Midbrain (tissue), 1 donor: ENCODE data around the gene HMGXB3.
A peak's percentile ranks its signal among the peaks of the same experiment; 100 is the strongest.

Experiments used
- DNase-seq: peaks from one replicate; lab custom pipeline; 2025; lab: John Stamatoyannopoulos, UW

HMGXB3 gene, protein sequence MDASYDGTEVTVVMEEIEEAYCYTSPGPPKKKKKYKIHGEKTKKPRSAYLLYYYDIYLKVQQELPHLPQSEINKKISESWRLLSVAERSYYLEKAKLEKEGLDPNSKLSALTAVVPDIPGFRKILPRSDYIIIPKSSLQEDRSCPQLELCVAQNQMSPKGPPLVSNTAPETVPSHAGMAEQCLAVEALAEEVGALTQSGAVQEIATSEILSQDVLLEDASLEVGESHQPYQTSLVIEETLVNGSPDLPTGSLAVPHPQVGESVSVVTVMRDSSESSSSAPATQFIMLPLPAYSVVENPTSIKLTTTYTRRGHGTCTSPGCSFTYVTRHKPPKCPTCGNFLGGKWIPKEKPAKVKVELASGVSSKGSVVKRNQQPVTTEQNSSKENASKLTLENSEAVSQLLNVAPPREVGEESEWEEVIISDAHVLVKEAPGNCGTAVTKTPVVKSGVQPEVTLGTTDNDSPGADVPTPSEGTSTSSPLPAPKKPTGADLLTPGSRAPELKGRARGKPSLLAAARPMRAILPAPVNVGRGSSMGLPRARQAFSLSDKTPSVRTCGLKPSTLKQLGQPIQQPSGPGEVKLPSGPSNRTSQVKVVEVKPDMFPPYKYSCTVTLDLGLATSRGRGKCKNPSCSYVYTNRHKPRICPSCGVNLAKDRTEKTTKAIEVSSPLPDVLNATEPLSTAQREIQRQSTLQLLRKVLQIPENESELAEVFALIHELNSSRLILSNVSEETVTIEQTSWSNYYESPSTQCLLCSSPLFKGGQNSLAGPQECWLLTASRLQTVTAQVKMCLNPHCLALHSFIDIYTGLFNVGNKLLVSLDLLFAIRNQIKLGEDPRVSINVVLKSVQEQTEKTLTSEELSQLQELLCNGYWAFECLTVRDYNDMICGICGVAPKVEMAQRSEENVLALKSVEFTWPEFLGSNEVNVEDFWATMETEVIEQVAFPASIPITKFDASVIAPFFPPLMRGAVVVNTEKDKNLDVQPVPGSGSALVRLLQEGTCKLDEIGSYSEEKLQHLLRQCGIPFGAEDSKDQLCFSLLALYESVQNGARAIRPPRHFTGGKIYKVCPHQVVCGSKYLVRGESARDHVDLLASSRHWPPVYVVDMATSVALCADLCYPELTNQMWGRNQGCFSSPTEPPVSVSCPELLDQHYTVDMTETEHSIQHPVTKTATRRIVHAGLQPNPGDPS (N-terminal part only)

DNA sequence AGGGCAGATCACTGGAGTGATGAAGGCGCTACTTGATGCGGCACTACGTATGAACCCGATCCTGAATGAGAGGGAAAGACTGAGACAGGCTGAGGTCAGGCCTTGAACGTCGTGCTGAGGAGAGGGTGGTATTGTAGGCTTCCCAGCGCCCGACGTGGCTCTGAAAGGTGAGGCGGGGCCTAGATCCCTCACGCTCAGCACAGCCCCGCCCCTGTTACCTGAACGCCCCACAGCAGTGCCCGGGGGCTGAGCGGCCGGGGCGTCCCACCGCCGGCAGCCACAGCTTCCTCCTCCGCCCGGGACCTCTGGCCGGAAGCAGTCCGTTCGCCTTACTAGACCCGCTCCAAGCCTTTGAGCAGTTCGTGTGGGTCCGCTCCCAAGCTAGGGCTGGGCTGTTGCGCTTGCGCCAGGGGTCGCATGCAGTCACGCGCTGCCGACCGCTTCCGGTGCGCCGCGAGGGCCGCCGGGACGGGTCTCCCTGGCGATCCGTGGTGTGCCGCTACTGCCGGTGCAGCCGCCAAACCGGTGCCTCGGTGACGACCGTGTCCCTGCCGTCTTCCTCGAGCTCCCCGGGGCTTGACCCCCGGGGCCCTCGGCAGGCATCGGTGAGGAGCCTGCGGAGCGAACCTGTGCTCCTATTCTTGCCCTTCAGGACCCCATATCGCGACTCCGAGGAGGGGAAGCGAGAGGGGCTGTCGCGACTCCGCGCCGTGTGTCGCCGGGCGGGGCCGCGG, at the start of gene HMGXB3, which contains the start of gene TIGD6:
Gene HMGXB3 (plus strand): TSS at position 484 of the 734 bp plus-strand sequence. CDS start 4,114 bp downstream, outside the sequence.
Gene TIGD6 (minus strand): TSS at position 399 of the 734 bp plus-strand sequence. CDS start 4,306 bp downstream, outside the sequence.
- peak; percentile 93 for DNase-seq

GRCh38 chr5:149951138-149951749, 49.3 kb upstream of the HMGXB3 start:
- no peak for DNase-seq

DNA sequence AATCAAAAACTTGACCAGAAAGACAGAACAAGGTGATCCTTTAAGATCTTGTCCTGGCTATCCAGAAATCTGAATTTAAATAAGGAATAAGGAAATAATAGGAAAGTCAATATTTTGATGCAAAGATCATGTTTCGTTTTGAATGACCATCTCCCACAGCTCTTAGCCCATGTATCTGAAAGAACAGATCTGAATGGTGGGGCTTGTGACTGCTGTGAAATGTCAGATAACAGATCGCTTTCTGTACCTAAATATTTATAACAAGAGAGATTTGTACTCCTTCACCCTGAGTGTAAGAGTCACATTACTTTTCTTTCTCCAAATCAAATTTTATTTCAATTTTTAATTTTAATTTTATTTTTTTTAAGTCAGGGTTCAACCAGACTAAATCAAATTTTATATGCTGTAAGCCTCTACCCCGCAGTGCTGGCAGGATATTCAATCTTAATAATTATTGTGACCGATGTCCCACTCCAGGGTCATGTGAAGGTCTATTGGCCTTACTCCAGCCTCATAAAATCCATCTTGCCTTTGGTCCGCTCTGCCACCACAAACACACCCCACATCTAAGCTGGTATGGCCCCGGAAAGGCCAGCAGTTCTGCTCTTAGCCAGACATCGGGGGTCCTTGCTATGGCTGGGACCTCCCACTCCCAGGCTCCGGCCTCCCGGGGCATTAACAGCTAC, 47.0 kb upstream of the HMGXB3 start:
- no peak for DNase-seq

DNA sequence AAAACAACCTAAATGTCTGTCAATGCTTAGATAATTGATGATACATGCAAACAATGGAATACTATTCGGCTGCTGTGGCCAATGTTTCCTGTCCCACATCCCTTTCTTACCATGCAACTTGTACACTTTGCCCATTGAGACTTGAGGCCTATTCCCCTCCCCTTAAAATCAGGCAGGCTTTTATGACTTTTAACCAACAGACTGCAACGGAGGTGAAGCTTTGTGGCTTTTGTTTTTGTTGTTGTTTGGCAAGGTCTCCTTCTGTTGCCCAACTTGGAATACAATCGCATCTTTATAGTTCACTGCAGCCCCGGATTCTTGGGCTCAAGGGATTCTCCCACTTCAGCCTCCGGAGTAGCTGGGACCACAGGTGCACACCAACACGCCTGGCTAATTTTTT, 45.7 kb upstream of the HMGXB3 start:
- no peak for DNase-seq

DNA sequence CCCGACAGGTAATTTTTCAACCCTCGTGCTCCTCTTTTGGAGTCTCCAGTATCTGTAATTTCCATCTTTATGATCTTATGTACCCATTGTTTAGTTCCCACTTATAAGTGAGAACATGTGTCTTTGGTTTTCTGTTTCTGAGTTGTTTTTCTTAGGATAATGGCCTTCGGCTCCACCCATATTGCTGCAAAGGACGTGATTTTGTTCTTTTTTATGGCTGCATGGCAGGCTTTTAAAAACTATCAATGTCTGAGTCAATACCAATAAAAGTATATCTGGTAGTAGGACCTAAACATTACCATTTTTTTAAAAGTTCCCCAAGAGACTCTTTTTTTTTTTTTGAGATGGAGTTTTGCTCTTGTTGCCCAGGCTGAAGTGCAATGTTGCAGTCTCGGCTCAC, 43.9 kb upstream of the HMGXB3 start:
- DNase-seq: no peak

- no peak for DNase-seq
Observed at GRCh38 chr5:149957855-149958254, 42.7 kb upstream of the HMGXB3 start.

DNA sequence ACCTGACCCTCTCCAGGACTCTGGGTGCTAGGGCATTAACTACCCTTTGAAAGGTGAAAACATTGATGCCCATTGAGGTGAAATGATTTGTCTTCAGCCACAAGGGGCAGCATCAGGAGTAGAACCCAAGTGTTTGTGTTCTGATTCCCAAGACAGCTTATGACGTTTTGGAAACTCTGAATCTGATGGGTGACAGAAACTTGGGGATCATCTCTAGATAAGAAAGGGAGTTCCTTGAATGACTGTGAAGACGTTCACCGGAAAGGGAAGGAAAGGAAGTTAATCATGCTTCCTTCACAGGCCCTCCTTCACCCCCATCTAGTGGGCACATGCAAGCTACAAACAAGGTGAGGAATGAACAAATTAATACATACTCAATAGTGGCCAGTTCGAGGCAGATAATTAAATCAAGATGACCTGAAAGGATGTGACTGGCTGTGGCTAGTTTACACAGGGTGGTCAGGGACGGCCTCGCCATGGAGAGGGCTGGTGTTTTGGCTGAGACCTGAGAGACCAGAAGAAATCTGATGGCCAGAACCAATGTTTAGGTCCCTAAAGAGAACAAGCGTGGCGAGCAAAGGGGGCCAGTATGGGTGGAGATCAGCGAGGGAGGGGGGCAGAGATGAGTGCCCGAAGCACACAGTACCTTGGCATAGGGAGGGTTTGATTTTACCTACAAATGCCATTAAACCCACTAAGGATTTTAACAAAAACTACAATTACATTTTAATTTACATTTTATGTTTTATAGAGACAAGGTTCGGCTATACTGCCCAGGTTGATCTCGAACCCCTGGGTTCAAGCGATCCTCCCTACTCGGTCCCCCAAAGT, 40.9 kb upstream of the HMGXB3 start:
- DNase-seq: peak; percentile 20

GRCh38 chr5:149960272-149961185, 40.0 kb upstream of the HMGXB3 start, which contains the start of gene SLC26A2:
TSS of gene SLC26A2 (plus strand) at chr5:149960758. CDS start at chr5:149977653, 16,895 bp downstream.
- peak; percentile 98 for DNase-seq

- peak; percentile 47 for DNase-seq
Observed at GRCh38 chr5:149961186-149961685, 39.3 kb upstream of the HMGXB3 start.

DNA sequence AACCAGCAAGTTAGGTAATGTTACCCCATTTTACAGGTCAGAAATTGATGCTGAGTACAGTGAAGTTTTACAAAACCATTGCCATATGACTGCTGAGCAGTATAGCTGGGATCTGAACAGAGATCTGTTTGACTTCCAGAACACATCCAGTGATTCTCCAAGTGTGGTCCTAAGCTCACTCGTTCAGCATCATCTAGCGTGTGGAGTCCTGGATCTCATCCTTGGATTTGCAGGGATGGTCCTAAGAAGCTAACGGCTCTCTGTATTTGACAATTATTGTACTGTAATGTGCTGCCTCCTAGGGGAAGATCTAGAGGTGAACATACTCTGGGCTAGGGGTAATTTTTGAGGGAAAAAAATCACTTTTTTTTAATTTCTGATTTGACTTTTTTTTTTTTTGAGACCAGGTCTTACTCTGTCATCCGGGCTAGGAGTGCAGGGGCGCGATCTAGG, 38.6 kb upstream of the HMGXB3 start:
- DNase-seq: peak; percentile 12

GRCh38 chr5:149962601-149963300, 37.8 kb upstream of the HMGXB3 start:
- DNase-seq: no peak

DNA sequence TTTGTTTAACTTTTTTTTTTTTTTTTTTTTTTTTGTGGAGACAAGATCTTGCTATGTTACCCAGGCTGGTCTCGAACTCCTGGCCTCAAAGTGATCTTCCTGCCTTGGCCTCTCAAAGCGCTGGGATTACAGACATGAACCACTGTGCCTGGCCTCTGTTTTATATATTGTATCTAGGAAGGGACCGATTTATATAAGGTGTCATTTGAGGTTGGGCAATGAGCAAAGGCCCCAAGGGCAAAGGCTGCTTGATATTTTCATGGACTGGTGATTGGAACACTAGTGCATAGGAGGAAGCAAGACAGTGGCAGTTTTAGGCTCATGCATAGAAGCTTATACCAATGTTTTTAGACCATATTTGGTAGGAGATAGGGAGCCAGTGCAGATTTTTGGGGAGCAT, 36.8 kb upstream of the HMGXB3 start:
- no peak for DNase-seq

DNA sequence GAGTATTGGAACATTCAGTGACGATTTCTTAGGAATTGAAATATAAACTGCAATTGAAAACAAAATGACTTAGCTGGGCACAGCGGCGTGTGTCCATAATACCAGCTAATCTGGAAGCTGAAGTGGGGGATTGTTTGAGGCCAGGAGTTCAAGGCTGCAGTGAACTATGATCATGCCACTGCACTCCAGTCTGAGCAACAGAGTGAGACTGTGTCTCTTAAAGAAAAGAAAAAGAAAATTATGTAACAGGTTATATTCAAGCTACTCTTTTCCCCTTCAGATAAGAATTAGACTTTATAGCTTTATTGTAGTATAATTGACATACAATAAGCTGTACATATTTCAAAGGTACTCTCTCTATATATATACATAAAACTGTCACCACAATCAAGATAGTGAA, 33.6 kb upstream of the HMGXB3 start:
- DNase-seq: no peak

DNA sequence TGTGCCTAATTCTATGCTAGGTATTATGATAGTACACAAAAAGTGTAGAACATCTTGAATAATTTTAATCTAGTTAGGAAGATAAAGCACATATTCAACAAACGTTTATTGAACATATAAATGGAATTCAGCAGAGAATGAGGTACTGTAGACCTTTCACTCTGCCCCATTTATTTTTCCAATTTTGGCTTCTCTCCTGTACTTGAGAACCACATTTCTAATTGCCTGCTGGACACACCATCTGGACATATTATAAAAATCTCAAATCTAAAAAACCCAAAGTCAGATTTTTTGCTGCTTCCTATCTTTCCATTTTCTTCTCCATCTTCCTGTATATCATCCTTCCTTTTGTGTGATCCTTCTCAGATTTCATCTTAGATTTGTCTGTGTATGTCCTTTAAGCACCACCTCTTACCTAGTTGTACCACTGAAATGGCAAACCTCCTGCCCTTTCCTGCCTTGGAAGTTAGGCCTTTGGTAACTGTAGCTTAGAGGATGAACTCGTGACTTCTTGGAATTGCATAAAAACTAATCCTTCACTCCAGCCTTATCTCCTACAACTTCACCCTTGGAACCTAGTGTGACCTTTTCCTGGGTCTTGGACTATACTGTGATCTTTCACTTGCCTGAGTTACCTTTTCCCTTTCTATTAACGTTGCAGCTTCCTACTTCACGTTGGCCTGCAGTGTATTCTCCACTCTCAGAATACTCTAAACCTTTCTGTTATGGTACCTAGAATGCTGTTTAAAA, 31.2 kb upstream of the HMGXB3 start:
- no peak for DNase-seq

- no peak for DNase-seq
Observed at GRCh38 chr5:149975409-149975808, 25.1 kb upstream of the HMGXB3 start.

DNA sequence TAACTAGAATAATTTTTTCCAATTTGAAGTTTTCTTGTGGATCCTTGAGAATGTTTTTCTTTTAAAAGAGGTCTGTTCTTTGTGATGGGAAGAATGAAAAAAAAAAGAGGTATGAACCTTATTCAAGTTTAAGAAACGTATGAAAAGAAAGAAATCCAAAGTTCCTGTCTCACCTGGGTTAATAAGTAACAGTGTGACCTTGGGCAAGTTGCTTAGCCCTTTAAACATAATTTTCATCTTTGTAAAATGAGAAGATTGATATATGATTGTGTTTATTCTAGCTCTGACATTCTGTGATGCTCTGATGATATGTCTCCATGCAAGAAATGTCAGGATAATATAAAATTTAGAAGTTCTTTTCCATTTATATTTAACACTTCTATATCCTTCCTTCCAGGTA, 20.6 kb upstream of the HMGXB3 start:
- no peak for DNase-seq

GRCh38 chr5:149981206-149981605, 19.3 kb upstream of the HMGXB3 start:
- DNase-seq: no peak
